ENCODE results near the gene UBE2G1.
"Not testable (repeated sequence)": the region's sequence is repeated elsewhere in the genome, so short reads cannot be mapped to it uniquely, and the experiment has no call there.

Gene UBE2G1

GRCh38 chr17:4366327-4367063, at the start of gene UBE2G1:
Gene UBE2G1 (minus strand): TSS chr17:4366675. CDS start chr17:4366316, 359 bp downstream.
- DNase-seq = peak; percentile 99

GRCh38 chr17:4412933-4413831, 46.7 kb upstream of the UBE2G1 start:
- DNase-seq = peak; percentile 94

- no peak for DNase-seq
Measured at GRCh38 chr17:4411201-4411600, 44.7 kb upstream of the UBE2G1 start.

GRCh38 chr17:4409659-4410058, 43.2 kb upstream of the UBE2G1 start:
- no peak for DNase-seq

- no peak for DNase-seq
Measured at GRCh38 chr17:4407851-4408250, 41.4 kb upstream of the UBE2G1 start.

GRCh38 chr17:4407216-4407615, 40.7 kb upstream of the UBE2G1 start:
- no peak for DNase-seq

- no peak for DNase-seq
Measured at GRCh38 chr17:4406386-4406785, 39.9 kb upstream of the UBE2G1 start.

- DNase-seq = no peak
Measured at GRCh38 chr17:4405699-4406098, 39.2 kb upstream of the UBE2G1 start.

GRCh38 chr17:4405038-4405669, 38.7 kb upstream of the UBE2G1 start:
- no peak for DNase-seq

GRCh38 chr17:4397840-4398239, 31.4 kb upstream of the UBE2G1 start:
- no peak for DNase-seq

- no peak for DNase-seq
Measured at GRCh38 chr17:4395111-4395478, 28.6 kb upstream of the UBE2G1 start.

GRCh38 chr17:4394208-4395110, 28.0 kb upstream of the UBE2G1 start:
- no peak for DNase-seq

GRCh38 chr17:4393806-4394205, 27.3 kb upstream of the UBE2G1 start:
- no peak for DNase-seq

GRCh38 chr17:4389079-4389478, 22.6 kb upstream of the UBE2G1 start:
- no peak for DNase-seq

- no peak for DNase-seq
Measured at GRCh38 chr17:4387137-4387536, 20.7 kb upstream of the UBE2G1 start.

- no peak for DNase-seq
Measured at GRCh38 chr17:4386406-4386805, 19.9 kb upstream of the UBE2G1 start.

- no peak for DNase-seq
Measured at GRCh38 chr17:4381690-4382671, 15.5 kb upstream of the UBE2G1 start.

- DNase-seq = no peak
Measured at GRCh38 chr17:4378626-4379025, 12.2 kb upstream of the UBE2G1 start.

- DNase-seq = not testable (repeated sequence)
Measured at GRCh38 chr17:4377247-4377646, 10.8 kb upstream of the UBE2G1 start.

GRCh38 chr17:4375796-4376440, 9.4 kb upstream of the UBE2G1 start:
- DNase-seq = not testable (repeated sequence)
